Activated CD8-positive, alpha-beta memory T cell treated with anti-CD3 and anti-CD28 coated beads, Interleukin-2, amount 50 U/mL, for 24 hours (primary cell): ENCODE results near the gene EDIL3.
"Not testable (repeated sequence)": the region's sequence is repeated elsewhere in the genome, so short reads cannot be mapped to it uniquely, and the experiment has no call there.

Experiments
- DNase-seq: peaks from one replicate; pipeline ENCODE4 v3.0.0-alpha.2; 2020; ENCODE audit errors: extremely low read depth

The EDIL3 gene

DNA sequence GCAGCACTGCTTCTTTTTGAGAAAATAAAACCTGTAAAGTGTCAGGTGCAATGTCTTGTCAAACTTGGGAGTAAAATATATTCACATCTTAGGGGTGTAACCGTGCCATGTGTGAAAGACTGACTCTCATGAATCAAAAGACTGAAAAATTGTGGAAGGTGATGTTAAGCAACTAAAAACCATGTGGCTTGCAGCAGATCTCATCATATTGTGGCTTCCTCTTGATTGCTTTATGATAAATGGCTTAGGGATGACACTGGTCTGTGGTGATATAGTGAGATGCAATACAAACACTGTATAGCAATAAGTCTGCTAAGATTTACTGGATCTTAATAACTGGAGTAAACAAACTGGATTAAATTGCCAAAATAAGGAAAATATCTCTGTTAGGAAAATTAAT lies 321.6 kb downstream of the EDIL3 start:
- no peak for DNase-seq

DNA sequence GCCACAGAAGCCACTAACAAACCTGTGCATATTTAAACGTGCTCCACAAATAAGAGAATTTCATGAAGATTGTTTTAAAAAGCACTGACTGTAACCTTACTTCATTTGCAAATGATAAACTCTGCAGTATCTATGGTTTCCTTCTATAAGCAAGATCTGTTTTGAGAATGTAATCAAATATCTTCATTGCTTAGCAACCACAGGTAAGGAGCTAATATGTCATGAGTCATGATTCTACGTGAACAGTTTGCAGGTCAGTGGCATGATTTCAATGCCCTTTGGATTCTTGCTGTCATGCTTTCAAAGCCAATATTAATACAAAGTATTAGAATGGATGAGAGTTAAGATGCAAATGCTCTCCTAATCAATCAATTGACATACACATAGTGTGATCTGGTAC lies 325.0 kb downstream of the EDIL3 start:
- no peak for DNase-seq

DNA sequence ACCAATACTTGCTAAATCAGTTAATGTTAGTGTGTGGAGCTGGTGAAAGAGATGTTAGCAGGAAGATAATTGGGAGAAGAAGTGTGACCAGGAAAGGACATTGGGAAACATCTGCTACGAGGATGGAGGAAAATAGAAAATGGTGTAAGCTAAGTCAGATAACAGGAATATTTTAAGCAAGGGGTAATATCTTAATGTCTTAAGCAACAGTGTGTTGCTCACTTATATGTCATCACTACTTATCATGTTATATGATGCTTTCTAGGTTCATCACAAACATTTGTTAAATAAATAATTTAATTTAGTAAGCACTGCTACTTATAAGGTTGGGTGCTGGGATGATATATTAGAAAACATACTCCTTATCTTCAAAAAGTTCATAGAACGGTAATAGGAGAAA lies 326.1 kb downstream of the EDIL3 start:
- DNase-seq = no peak

DNA sequence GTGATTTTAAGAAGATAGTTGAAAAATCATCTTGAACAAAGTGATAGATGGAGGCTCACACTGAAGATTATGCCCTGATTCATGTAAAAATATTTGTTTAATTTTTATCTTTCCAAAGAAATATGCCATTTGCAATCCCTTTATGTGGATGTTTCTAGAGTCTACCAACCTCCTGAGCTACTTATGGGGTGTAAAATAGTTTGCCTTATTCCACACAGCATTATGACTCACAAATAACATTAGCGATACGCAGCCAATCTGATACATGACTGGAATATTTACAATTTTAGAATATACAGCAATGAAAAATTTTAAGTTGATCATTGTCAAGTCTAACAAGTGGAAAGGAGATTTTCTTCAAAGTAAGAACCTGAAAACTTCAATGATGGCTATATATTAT lies 327.5 kb downstream of the EDIL3 start:
- DNase-seq = no peak

DNA sequence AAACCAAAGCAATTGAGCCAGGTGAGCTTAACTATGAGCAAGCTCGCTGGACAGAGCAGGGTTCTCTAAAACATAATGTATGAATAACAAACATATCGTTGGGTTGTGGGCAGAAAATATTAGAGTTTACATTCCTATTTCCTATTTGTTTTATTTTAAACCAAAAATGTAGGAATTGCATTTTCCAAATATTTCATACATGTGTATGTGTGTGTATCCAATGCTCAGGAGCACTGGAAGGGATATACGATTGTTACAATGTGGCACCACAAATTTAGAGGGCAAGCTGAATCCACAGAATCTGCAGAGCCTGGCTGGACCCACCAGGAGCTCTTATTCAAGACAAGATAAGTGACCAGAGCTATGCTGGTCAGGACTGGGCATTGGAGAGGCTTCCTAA lies 338.7 kb downstream of the EDIL3 start:
- DNase-seq = no peak

DNA sequence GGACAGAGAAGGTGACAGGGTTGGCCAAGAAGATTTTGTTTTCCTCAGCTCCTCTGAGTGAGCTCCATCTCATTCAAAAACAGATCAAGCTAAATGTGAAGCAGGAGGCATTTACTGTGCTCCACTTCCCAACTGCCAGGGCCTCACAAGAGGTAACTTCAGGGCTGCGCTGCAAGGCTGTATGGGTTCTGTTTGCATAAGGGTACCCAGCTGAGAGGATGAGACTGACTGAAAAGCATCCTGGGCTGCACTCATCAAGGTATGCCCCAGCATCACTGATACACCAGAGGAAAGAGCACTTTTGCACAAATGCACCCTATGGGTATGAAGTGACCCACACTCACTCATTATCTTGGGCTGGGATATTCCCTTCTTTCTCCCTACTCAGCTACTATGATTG lies 347.8 kb downstream of the EDIL3 start:
- no peak for DNase-seq

DNA sequence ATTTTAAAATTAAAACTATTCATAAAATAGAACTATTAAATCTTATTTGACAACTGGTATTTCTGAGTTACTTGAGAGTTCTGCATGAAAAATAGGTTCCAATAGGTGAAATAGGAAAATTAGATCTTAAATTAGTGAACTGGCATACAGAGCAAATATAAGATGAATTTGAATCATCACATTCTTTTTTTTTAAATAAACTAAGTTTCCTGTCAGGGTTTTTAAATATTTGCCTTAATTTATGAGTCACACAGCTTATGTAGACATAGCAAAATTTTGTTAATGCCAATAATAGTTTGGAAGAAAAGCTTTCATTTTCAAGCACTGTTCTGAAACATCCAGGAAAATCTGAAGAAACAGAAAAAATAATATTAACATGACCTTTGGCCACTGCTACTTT lies 352.4 kb downstream of the EDIL3 start:
- DNase-seq = no peak

DNA sequence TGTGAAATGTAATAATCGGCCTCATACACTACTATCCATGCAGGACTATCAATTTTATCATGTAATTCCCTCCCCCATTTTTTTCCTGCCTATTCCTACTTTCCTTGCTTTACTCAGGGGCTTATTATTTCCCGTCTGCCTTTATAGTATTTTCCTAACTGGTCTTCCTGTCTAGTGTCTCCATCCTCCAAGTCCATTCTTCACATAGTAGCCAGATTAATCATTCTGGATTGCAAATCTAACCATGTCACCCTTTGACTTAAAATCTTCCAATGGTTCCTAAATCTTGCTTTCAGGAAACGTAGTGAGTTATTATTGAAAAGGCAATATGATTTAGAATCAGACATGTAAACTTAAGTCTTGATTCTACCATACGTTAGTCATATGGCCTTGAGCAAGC lies 356.6 kb downstream of the EDIL3 start:
- DNase-seq = no peak

DNA sequence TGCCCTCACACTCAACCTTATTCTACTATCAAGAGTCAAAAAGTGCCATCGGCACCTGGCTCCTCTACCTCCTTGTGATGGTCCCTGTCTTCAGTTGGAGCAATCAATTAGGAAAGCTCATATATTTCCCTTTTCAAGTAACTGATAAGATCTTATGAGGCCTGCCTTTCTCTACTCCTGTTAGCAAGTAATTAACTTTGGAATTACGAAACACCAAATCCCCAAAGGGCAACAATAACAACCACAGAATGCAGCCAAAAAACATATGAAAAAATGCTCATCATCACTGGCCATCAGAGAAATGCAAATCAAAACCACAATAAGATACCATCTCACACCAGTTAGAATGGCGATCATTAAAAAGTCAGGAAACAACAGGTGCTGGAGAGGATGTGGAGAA lies 366.2 kb downstream of the EDIL3 start:
- not testable (repeated sequence) for DNase-seq

DNA sequence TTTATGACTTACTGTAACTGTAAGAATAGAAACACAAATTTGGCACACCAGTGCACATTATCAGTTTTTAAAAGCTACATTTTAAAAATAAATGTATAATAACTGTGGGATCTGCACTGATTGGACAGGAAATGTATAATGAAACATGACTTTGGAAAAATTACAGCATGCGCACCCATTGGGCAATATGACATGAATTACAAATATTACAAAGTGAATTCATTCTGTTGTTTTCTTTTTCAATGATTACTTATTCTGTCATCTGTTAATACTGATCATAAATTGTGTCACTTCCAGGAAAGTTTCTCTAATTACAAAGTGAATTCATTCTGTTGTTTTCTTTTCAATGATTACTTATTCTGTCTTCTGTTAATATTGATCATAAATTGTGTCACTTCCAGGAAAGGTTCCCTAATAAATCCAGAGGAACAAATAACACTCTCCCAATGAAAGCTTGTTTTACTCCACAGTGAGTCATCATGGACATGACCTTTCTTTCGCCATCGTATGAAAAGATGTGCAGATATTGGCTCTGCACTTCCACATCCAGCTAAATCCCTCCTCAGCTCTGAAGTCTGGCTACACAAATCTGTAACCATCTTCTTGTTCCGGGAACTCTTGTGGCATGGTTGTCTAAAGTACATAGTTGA lies 367.0 kb downstream of the EDIL3 start:
- no peak for DNase-seq

DNA sequence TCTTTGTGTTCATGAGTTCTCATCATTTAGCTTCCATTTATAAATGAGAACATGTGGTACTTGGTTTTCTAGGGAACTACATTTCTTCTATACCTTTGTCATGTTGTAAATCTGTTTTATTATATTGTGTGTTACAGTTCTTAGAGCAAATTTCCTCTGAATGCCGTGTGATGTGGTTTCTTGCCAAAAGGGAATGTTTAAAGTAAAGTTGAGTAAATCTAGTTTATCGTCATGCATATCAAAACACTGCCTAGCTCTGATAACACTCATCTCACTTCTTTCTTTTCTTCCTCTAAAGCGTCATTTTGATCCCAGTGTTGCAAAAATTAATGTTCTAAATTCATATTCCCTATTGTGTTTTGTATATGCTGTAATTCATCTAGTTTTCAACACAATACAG lies 368.6 kb downstream of the EDIL3 start:
- DNase-seq = no peak

DNA sequence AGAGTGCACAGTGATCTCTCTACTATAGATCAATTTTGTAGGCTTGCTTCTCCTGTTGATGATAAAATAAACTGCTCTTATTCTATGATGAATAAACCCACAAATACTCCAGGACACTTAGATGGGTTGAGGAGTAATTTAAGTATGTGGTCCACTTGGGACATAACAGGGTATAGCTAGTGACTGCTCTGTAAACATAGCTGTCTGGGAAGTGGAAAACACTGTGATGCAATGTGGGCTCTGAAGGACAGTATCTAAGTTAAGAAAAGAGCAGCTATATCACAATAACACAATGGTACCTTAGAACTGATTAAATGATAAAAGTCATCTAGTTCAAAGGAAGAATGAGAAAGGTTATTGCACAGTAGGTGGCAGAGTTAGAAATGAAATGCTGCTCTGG lies 369.7 kb downstream of the EDIL3 start:
- no peak for DNase-seq

DNA sequence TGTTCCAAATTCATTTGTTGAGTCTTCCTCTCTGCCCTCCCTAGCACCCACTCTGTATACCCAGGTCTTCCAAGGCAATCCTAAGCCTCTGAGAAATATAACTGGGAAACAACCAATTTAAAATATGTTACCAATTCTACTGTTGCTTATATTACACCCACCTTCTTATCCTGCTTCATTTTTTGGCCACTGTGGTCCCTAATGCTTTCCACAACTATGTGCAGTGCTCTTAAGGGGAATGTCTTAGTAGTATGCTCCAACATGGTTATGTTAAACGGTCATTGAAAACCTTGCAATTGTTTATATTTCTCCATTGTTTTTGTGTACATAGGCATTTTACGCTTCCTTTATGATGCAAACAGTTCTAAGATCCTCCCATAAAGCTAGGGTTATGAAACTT lies 390.9 kb downstream of the EDIL3 start:
- no peak for DNase-seq

DNA sequence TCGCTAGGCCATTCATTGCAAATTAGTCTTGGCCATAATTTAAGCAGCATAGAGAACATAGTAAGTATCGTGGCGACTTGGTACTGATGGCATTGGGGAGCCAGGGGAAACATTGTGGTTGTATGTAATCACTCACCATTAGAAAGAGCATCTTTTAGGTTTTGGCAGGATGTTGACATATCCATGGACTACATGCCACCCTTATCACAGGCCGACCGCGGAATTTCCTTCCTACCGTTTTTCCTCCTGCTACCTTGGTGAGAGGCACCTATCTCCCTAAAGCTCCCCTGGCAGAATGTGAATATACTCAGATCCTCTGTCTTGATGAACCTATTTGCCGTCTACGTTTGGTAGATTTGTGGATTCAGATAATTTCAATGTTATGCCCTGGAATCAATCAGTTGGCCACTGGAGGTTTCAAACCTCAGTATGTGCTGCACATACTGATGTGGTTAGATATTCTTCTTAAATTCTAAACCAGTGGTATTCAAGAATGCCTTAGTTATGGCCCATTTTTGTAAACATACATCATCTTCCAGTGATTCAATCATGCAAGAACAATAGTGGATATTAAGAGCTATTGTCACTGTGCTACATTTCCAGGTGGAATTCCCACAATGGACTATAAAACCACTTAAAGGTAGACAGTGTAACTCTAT lies 393.0 kb downstream of the EDIL3 start:
- DNase-seq = no peak

DNA sequence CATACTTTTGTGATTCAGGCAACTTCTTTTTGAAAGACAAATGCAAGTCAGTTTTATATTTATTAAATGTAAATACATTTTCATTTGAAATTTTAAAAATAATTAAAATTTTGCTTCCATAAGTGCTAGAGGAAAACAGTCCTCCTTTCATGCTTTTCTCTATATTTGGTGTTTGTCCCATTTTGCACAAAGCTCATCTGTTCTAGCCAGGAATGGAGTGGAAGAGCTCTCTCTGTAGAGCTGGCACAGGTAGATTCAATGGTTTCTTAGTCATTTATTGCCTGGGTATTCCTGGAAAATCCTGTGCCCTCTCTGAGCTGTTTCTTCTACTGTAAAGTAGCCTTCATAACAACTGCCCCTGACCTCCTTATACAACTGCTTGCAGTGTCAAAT lies 396.4 kb downstream of the EDIL3 start:
- DNase-seq = no peak

DNA sequence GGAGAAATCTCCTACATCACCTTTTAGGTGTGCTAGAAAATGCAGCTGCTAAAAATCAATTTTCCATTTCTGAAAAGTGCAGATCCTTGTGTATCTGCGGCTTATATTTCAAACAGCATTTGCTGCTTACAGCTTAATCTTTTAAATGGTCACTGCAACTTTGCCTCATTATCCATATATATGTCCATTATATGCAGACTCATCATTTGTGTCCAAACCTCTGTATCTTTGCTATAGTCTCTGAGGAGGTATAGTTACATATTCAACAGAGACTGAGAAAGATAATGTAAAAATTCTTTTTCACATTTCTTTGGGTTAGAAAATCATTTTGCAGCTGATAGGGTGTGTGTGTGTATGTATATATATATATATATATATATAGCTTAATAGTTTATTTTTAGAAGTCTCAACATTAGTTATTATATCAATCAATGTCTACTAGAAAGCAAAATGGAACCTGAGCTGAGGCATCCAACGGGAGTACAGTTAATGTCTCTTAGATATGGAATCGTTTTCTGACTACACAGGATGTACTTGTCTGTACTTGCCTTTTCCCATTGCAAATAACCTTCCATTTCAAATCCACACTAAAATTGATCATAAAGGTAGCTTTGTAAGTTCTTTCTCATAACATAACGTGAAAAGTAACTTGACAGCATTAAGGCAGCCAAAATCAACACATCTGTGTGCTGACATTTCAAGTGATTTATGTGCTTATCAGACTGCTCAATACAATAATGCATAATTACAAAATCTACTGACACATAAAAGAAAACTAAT lies 397.0 kb downstream of the EDIL3 start:
- no peak for DNase-seq

DNA sequence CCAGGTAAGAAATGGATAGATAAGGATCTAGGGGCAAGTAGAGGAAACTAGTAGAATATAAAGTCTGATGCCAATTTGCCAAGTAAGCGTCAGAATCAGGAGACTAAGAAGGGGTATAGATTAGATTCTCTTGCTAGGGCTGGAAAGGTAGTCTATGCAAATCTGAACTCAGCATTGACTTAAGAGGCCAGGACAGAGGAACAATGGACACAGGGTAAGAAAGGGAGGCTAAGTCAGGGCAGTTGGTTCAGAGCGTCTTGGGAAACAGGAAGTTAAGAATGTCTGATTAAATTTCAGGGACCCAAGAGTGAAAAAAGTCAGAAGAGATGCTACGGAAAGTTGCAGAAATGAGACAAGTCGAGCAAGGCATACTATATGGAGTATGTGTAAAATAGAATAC lies 400.8 kb downstream of the EDIL3 start:
- DNase-seq = no peak

DNA sequence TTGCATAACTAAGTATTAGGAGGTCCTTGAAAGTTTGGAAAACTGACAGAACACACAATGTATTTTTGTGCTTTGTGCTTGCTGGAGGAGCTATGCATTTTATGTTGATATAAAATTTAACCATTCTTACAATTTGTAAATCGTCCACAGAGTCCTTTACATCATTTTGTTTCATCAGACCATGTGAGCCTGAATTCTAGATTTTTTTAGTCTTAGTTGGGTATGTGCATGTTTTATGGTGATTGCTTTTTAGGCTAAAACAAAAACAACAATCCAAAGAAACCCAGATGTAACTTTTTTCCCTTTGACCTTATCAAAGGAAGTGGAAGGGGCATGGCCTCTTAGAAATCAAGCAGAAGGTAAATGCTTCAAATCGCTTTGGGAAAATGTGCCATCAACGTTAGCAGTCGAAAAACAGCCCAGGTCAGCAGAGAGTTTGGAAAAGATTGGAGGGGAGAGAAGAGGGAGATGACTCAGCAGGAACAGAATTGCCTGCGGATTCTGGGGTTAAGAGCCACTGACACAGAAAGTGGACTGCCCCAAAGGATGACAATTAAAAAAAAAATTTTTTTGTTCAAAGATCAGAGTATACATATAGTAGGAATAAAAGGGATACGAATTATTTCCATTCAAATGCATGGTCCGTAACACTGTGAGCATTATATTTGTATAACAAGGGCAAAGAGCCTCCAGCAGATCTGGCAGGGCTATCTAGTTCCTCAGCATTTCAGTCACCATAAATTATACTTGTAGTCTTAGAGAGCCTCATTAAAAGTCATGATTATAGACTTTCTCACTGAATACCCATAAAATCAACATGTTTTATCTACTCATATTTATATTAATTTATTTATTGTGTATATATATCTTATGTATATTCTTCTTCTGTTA lies 410.5 kb downstream of the EDIL3 start:
- no peak for DNase-seq

DNA sequence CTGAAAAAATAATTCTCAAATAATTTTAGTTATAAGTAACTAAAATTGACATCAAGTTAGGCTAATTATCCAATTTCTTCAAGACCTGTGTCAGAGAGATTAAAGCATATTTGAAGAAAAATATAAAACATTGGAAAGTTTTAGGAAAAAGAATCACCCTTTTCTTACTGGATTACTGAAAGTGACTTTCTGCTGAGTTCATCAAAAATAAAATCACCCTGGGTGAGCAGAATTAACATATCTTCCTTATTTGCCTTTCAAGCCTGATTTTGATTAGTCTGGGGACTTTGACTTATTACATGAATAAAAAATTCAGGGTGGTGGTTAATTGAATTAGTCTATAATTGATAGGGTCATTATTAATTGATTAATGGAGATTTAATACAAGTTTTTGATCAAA lies 411.8 kb downstream of the EDIL3 start:
- no peak for DNase-seq

DNA sequence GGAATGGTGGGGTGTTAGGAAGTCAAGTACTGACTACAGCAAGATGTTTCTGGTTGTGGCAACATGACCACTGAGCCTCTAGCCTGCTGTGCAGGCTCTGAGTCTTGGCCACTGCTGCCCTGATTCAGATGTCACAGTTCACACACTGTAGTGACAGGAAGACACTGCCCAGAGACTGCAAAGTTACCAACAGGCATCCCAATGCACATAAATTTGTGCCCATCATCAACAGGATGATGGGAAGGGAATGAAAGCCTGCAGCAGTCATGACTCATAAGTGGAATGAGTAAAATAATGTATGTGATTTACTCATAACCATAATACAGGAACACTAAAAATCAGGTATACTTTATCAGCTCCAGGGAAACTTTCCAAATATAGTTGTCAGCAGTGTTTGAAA lies 412.4 kb downstream of the EDIL3 start:
- DNase-seq = no peak

DNA sequence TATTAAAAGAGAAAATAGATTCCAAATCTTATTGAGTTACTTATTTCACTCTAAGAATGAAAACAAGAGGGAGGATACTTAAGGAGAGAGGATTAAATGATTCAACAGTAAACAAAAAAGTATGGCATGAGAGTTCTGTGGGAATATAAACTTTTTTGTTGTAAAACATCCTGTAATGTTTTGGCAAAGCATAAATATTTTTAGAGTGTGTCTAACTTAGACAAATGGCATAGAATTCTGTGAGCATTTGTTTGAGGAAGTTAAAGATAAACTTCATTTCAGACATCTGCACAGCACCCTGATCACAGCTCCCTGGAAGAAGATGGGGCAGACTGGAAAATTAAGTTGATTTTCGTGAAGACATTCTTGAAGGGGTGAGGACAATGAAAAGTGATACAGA lies 417.3 kb downstream of the EDIL3 start:
- DNase-seq = no peak

DNA sequence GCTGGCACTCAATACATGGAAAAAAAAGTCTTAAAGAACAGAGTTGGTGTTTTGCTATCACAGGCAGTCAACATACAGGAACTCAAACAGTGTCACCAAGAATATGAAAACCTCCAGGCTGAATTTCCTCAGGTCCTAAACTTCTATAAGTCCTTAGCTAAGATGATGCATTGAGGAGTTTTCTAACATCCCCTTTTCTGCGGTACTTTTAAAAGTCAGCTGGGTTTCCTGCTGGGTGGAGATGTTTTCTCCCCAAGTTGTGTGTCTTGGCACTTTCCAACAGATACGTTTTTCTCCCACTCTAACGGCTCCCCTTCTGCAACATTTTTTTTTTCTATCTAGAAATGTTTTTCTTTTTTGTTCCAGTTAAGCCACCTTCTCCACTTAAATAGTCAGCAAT lies 419.2 kb downstream of the EDIL3 start:
- DNase-seq = no peak
